HUES6 (cell line): ENCODE data around the gene PIK3CD.

Experiments
- H3K27ac ChIP-seq: 2 replicates; pipeline ENCODE4 v1.7.0; 2013; ENCODE audit warnings: low read depth, mild to moderate bottlenecking, low read length, inconsistent platforms
- H3K27me3 ChIP-seq: 2 replicates; pipeline ENCODE4 v1.6.1; 2013; ENCODE audit warnings: low read length; ENCODE audit not compliant: control insufficient read depth, insufficient read depth
- H3K36me3 ChIP-seq: 2 replicates; pipeline ENCODE4 v1.6.1; 2013; ENCODE audit warnings: low read length; ENCODE audit not compliant: control insufficient read depth, insufficient read depth
- H3K4me1 ChIP-seq: 2 replicates; pipeline ENCODE4 v1.6.1; 2013; ENCODE audit warnings: low read length; ENCODE audit not compliant: control insufficient read depth, insufficient read depth
- H3K4me3 ChIP-seq: 2 replicates; pipeline ENCODE4 v1.5.1; 2013; ENCODE audit warnings: low read depth, low read length
- H3K9ac ChIP-seq: one replicate; pipeline ENCODE4 v1.6.1; 2013; ENCODE audit warnings: mild to moderate bottlenecking, low read length
- H3K9me3 ChIP-seq: 2 replicates; pipeline ENCODE4 v1.6.1; 2013; ENCODE audit warnings: low read depth, low read length; ENCODE audit not compliant: control insufficient read depth, insufficient read depth

The PIK3CD gene

DNA sequence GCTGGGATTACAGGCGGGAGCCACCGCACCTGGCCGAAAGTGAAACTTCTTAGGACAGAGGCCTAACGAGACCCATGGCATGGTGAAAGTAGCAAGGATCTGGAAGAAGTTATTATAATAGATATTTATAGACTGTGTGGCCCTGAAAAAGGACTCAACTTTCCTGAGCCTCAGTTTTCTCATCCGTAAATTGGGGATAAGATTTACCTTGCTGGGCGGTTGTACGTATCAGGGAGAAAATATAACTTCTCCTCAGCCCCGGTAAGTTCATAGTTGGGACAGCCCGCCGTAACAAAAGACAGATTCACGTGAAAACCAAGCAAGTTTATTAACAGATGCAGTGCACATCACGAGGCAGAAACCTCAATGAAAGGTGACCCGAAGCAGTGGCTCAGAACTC is 5.5 kb upstream of the PIK3CD start:
- no peaks in the 10 kb centered on the region for H3K36me3 ChIP-seq
- no peak overlapping the region for H3K9ac ChIP-seq
- H3K4me3 ChIP-seq = no peak overlapping the region
- peaks cover 18% of the 10 kb centered on the region for H3K27me3 ChIP-seq
- no peak overlapping the region for H3K27ac ChIP-seq
- H3K9me3 ChIP-seq = no peaks in the 10 kb centered on the region
- no peaks in the 10 kb centered on the region for H3K4me1 ChIP-seq

DNA sequence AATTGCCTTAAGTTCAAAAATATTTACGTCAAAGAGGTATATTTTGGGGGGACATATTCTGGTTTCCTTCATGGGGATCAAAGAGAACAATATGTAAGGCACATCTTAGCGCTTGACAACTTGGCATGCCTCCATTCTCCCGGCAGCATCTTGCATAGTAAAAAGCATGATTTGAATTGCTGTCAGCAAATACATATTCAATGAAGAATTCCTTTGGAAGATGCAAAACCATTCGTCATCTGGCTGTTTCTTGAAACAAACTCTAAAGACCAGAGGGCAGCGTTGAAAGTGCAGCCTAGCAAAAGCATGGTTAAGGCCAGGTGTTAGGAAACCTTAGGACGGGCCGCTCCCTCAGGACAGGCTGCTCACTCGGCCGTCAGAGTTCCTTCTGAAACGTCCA is 3.4 kb upstream of the PIK3CD start:
- Histone ChIP-seq H3K9ac (no peak overlapping the region), H3K4me1 (peaks cover 4% of the 10 kb centered on the region), H3K27ac (no peak overlapping the region), H3K27me3 (peaks cover 39% of the 10 kb centered on the region), H3K9me3 (no peaks in the 10 kb centered on the region), H3K36me3 (no peaks in the 10 kb centered on the region), H3K4me3 (no peak overlapping the region)

DNA sequence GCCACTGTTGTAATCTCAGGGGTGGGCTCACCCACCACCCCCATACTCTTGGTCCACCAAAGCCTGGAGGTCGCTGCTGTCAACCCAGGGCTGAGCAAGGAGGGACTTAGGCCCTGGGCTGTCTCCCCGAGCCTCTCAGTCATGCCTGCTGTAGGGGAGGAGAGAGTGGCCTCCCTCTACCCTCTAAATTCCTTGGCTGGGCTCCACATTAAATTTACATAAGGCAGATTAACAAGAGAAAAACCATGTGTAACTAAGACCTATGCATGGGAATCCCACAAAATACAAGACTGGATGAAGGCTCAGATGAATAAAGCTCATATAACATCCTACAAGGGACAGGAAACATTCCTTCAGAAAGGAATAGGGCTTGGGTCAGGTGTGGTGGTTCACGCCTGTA is 1.8 kb upstream of the PIK3CD start:
- Histone ChIP-seq H3K27me3 (peaks cover 54% of the 10 kb centered on the region), H3K9ac (no peak overlapping the region), H3K36me3 (no peaks in the 10 kb centered on the region), H3K4me3 (no peak overlapping the region), H3K9me3 (no peaks in the 10 kb centered on the region), H3K27ac (no peak overlapping the region), H3K4me1 (peaks cover 4% of the 10 kb centered on the region)

DNA sequence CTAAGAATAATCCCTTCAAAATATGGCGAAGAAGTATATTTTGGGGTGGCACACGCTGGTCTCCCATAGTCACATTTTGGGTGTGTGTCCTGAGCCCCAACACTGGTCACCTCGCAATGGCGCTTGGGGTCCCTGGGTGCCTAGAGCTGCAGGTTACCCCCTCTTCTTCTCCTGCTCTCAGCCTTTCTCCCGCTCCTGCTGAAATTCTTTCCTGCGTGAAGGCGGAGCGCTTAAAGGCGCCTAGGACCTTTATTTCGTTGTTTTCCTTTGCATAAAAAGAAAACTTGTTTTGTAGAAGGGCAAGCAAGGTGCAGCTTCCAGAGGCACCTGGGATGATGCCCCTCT is 339 bp upstream of the PIK3CD start:
- Histone ChIP-seq H3K27me3 (peaks cover 54% of the 10 kb centered on the region), H3K4me3 (peak overlapping the region; percentile 77), H3K36me3 (no peaks in the 10 kb centered on the region), H3K9me3 (no peaks in the 10 kb centered on the region), H3K9ac (no peak overlapping the region), H3K4me1 (peaks cover 4% of the 10 kb centered on the region), H3K27ac (no peak overlapping the region)

DNA sequence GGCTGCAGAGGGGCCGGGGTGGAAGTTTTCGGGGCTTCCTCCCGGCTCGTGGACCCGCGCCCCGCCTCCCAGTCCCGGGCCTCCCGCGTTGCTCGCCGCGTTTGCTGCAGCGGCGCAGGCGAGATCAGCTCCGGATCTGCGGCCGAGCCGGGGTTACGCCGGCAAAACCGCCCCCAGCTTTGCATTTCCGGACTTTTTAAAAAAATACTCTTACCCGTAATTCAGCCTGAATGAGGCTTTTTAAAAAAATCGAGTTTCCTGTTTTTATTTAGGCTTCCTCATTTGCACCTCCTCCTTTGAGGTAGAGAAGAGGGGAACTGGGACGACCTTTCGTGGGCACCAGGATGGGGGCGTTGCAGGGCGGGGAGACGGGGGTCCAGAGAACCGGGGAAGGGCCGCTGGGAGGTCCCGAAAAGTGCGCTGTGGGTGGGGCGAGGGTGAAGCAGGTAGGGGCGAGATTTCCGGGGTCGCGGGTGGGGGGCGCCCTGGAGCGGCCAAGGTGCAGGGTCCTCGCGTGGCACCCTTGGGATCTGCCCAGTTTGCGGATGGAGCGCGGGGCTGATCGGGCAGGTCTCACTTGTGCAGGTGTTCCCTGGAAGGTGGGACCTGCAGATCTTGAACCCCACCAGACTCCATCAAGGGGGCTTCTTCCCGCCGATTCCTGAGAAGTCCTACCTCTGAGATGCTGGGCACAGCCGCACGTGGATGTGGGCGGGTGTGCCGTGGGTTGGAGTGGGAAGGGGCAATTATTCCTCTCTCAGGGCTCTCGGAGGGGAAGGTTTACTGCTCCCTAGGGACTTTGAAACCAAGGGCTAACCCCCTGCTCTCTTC is 1.1 kb downstream of the PIK3CD start:
- no peak overlapping the region for H3K27ac ChIP-seq
- no peak overlapping the region for H3K9ac ChIP-seq
- peaks cover 5% of the 10 kb centered on the region for H3K4me1 ChIP-seq
- H3K4me3 ChIP-seq = peak overlapping the region; percentile 77
- no peaks in the 10 kb centered on the region for H3K9me3 ChIP-seq
- H3K36me3 ChIP-seq = no peaks in the 10 kb centered on the region
- peaks cover 54% of the 10 kb centered on the region for H3K27me3 ChIP-seq

DNA sequence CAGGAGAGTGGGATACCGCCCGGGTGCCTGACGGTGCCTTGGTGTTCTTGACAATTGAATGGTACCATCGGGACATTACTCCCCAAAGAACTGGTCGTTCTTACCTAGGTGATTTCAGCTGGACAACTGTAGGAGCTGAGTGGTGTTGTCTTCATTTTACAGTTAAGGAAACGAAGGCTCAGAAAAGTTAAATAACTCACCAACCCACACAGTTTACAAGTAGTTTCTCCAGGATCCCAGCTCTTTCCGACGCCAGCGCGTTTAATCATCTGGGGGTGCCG is 1.6 kb downstream of the PIK3CD start:
- H3K9me3 ChIP-seq = no peaks in the 10 kb centered on the region
- no peak overlapping the region for H3K4me3 ChIP-seq
- peaks cover 8% of the 10 kb centered on the region for H3K4me1 ChIP-seq
- no peak overlapping the region for H3K27ac ChIP-seq
- no peaks in the 10 kb centered on the region for H3K36me3 ChIP-seq
- peaks cover 54% of the 10 kb centered on the region for H3K27me3 ChIP-seq
- no peak overlapping the region for H3K9ac ChIP-seq

DNA sequence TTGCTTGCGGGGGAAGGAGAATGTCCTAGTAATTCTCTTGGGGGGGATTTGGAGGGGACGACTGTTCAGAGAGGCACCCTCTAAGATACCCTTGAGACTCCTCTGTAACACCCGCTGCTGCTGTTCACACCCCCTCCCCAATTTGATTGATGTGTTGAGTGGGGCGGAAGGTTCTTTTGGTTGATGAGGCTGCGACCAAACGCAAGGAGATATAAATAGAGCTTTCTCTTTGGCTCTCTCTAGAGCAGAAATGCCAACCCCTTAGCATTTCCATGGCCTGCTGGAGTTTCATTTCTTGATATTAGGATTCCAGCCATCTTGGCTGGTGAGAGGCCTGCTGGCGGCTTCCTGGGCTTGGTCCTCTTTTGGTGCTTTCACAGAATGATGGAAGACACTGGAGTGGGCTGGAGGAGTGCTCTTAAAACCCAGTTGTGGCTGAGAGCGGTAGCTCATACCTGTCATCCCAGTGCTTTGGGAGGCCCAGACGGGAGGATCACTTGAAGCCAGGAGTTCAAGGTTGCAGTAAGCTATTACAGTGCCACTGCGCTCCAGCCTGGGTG is 2.0 kb downstream of the PIK3CD start:
- Histone ChIP-seq H3K27ac (no peak overlapping the region), H3K4me3 (no peak overlapping the region), H3K9ac (no peak overlapping the region), H3K9me3 (no peaks in the 10 kb centered on the region), H3K27me3 (peaks cover 54% of the 10 kb centered on the region), H3K36me3 (no peaks in the 10 kb centered on the region), H3K4me1 (peaks cover 8% of the 10 kb centered on the region)

DNA sequence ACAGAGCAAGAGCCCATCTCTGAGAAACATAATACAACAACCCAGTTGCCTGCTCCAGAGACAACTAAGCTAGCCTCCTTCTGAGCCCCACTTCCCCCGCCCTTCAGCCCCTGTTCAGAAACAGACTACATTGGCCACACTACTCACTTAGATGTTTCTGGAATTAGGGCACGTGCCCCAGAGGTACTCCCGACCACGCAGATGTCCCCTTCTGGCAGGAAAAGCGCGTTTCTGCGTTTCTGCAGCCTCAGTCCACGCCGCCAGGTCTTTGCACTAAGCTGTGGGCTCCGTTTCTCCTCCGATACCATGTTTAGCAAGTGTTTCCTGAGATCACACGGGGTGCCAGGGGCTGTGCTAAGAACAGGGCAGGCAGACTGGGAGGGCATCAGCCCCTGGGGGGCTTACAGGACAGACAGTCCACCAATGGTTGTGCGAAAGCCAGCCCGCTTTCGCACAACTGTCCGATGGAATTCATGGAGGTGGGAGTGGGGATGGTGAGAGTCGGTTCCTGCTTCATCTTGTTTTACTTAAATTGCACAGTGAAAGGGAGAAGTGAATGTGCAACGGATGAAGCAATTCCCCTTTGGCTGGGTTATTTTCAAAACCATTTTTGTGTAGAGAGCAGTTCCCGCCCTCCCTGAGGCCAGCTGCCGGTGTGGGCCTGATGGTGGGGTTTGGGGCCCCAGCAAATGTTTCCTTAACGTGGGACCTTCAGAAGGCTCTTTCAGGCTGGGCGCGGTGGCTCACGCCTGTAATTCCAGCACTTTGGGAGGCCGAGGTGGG is 2.7 kb downstream of the PIK3CD start:
- no peak overlapping the region for H3K9ac ChIP-seq
- H3K4me1 ChIP-seq = peaks cover 8% of the 10 kb centered on the region
- no peak overlapping the region for H3K27ac ChIP-seq

DNA sequence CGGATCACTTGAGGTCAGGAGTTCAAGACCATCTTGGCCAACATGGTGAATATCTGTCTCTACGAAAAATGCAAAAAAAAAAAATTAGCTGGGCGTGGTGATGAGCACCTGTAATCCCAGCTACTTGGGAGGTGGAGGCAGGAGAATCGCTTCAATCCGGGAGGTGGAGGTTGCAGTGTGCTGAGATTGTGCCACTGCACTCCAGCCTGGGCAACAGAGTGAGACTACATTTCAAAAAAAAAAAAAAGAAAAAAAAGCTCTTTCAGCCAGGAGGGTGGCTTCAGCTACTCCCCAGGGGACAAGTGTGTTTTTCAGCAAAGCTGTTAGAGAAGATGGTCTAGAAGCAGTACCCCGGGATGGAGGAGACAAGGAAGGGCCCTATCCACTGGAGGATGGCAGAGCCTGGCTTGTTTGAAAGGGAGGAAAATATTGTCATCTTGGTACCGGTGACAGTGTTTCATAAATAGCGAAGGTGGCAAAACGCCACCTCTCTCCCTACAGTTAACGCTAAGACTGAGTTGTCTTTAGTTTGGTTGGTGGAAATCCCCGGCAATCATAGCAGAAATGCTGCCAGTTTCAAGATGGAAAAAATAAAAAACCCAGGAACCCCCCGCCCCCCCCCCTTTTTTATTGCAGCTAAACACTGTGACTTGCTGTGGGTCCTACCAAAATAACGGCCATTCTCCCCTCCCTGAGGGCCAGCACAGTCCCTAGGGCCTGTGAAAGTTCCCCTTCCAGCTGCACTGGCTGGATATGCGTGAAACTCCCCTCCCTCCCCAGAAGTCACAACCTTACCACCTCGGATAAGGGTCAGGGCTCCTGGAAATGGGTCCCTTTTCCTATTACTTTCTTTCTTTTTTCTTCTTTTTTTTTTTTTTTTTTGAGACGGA is 3.5 kb downstream of the PIK3CD start:
- Histone ChIP-seq H3K4me1 (peaks cover 8% of the 10 kb centered on the region), H3K9me3 (no peaks in the 10 kb centered on the region), H3K27ac (no peak overlapping the region), H3K9ac (no peak overlapping the region), H3K36me3 (no peaks in the 10 kb centered on the region), H3K27me3 (peaks cover 46% of the 10 kb centered on the region), H3K4me3 (no peak overlapping the region)

More for the DNA sequence above, 2.7 kb downstream of the PIK3CD start:
- no peaks in the 10 kb centered on the region for H3K9me3 ChIP-seq
- H3K4me3 ChIP-seq = no peak overlapping the region
- H3K36me3 ChIP-seq = no peaks in the 10 kb centered on the region
- peaks cover 53% of the 10 kb centered on the region for H3K27me3 ChIP-seq

DNA sequence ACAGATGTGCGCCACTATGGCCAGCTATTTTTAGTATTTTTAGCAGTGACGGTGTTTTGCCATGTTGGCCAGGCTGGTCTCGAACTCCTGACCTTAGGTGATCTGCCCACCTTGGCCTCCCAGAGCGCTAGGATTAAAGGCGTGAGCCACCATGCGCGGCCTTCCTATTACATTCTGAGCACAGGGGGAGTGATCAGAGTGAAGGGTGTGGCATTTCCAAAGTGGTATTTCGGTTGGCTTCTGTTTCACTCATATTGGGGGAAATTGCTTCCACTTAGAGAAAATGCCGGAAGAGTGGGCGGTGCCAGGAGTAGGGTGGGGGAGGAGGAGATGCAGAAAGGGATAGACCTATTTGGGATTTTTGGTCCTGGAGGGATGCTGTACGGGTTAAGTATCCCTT is 4.3 kb downstream of the PIK3CD start:
- Histone ChIP-seq H3K9me3 (no peaks in the 10 kb centered on the region), H3K9ac (no peak overlapping the region), H3K4me1 (peaks cover 8% of the 10 kb centered on the region), H3K36me3 (no peaks in the 10 kb centered on the region), H3K4me3 (no peak overlapping the region), H3K27ac (no peak overlapping the region), H3K27me3 (peaks cover 38% of the 10 kb centered on the region)
